8988T (cell line): ENCODE measurements around the gene ZFAND3.
"Not testable (repeated sequence)": the region's sequence is repeated elsewhere in the genome, so short reads cannot be mapped to it uniquely, and the experiment has no call there.

Experiments
- DNase-seq: peaks from one replicate; pipeline ENCODE4 v3.0.0; 2011

The ZFAND3 gene

DNA sequence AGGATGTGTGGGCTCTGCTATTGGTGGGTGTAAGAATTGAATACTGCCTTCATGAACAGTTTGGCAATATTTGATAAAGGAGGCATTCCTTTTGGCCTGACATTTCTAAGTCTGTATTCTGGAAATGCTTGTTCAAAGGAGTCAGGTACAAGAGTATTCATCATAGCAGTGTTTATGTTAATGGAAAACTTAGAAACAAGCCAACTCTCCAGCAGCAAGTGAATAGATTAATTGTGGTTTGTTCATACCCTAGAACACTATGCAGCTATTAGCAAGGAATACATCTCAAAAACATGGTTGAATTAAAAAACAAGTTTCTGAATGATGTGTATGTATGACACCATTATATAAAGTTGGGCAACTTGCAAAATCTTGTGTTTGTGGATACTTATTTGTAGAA, 195.8 kb downstream of the ZFAND3 start:
- DNase-seq, result no peak

DNA sequence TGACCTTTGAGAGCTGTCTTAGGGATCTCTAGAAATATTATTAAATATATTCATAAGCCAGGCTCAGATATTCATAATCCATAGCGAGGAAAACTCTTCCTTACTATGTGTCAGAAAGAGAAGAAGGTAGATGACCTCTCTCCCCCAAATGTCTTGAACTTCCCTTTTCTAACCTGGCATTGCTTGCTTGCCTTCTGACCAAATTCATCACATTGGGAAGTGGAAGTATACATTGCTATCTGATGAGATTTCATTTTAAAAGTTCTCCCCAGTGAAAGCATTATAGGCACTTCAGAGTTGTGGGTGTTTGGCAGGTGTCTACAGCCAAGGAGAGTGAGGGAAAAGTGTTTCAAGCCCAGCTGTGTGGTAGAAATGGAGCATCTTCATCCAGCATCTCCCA, 197.3 kb downstream of the ZFAND3 start:
- DNase-seq, result no peak

GRCh38 chr6:38018755-38019165, 199.2 kb downstream of the ZFAND3 start:
- no peak for DNase-seq

DNA sequence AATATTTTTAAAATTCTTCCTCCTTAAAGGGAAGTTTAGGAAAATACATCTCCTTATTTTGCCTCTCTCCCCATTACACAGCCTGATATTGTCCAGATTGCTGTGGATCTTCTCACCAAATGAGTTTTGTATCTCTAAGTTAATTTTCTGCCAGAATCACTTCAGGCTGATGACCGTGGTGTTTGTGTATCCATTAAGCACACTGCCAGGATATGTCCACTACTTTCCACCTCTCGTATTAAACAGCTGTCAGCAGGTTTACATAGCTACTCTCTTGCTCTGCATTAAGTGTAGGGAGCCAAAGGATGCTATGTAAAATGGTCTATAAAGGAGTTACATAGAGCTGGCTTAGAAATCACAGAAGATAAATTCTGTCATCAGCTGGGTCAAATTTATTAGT, 201.1 kb downstream of the ZFAND3 start:
- DNase-seq, result no peak

- DNase-seq, result no peak
These were observed 201.5 kb downstream of the ZFAND3 start for GRCh38 chr6:38021029-38021428.

DNA sequence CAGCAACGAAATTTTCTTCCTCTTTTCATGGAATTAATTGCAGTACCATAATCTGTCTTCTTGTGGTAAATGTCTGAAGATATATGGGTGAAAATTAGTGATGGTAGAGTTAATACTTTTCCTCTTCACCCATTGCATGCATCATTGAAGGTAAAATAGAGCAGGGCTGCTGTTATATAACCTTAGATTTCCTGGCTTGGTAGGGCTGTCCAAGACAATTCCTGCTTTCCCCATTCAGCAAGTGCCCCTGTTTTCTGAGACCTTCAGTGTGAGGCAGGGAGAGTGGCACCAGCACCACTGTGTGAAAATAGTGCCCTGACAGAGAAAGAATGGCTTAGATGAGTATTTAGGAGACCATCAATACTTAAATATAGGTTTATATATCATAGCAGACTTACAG, 202.0 kb downstream of the ZFAND3 start:
- no peak for DNase-seq

GRCh38 chr6:38022688-38023087, 203.2 kb downstream of the ZFAND3 start:
- no peak for DNase-seq

- DNase-seq, result no peak
These were observed 205.4 kb downstream of the ZFAND3 start for GRCh38 chr6:38024908-38025307.

GRCh38 chr6:38025451-38025850, 205.9 kb downstream of the ZFAND3 start:
- no peak for DNase-seq

- no peak for DNase-seq
These were observed 208.3 kb downstream of the ZFAND3 start for GRCh38 chr6:38027685-38028373.

GRCh38 chr6:38030380-38030779, 210.9 kb downstream of the ZFAND3 start:
- DNase-seq, result no peak

GRCh38 chr6:38032797-38033196, 213.3 kb downstream of the ZFAND3 start:
- DNase-seq, result no peak

DNA sequence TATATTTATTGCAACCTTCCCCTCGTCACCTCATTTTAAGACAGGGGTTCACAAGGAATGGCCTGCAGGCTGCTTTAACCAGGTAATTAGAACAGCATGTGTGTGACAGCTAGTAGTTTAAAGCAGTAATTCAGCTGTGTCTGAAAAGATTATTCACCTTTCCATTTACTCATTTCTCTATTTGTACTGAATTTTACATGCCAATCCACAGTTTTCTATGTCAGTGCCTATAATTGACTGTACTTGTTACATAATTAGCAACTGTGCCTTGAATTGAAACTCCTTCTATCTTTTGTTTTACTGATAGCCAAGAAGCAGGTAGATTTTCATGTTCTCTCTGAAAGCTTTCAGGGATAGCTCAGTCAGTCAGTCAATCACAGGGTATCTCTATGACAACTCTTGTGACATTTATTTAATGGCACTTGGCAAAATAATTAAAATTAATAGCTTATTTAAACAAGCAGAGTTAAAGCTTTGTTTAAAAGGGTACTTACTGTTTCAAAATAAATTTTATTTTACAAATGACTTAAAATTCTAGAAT, 214.0 kb downstream of the ZFAND3 start:
- no peak for DNase-seq

DNA sequence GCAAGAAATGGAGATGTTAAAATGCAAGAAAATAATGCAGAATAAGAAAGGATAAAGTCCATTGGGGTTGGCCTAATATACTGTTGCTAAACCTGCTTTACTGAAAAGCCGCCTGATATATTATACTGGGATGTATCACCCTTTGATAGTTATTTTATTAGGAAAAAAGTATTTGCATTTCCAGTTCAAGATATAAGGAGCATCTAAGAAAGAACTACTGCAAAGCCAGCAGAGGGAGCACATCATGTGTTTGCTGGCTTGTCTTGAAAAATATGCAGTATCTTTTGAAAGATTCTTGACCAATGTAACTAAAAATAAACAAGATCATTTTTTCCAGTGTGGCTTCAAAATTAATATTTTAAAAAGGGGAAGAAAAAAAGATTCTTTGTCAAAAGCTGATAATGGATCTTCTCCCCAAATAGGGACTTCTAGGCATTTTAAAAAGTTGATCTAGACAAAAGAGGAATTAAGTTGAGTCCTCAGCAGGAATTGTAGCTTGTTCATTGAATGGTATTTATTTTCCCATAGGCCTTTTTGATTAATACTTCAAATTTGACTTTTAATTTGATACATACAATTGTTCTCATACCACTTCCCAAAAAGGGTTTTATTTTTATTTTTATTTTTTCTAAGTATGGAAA, 214.9 kb downstream of the ZFAND3 start:
- DNase-seq, result no peak

DNA sequence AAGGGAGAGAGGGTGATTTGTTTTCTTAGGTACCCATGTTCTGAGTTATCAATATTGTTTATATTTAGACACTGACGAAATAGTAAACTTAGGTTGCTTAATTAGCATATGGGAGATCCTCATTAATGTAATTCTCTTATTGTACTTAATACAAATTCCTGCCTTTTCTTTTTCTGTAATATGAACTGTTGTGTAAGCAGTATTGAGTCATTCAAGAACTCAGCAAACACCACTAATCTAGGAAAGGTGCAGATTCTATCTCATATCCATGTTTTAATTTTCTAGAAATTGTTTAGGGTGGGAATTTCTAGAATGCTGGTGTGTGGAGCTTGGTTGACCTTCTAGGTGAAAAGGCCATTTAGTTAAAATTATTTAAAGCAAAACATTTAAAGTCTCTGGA, 216.0 kb downstream of the ZFAND3 start:
- no peak for DNase-seq

DNA sequence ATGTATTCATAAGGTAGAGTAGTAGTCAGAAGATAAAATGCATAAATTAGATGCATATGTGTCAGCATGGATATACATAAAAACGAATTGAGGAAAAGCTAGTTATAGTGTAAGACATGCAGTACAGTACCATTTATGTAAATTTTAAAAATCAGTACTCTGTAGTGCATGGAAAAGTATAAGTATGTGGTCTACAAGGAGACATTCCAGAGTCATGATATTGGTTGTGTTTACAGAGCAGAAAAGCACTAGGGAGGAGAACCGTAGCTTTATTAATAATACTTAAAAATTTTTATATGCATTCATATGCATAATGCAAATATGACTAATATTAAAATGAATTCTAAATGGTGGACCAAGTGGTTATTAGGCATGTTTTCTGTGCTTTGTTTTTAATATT, 220.0 kb downstream of the ZFAND3 start:
- no peak for DNase-seq

- DNase-seq, result no peak
These were observed 220.7 kb downstream of the ZFAND3 start for GRCh38 chr6:38040254-38040653.

GRCh38 chr6:38043259-38043753, 223.8 kb downstream of the ZFAND3 start:
- DNase-seq, result no peak

- DNase-seq, result no peak
These were observed 226.3 kb downstream of the ZFAND3 start for GRCh38 chr6:38045701-38046305.

DNA sequence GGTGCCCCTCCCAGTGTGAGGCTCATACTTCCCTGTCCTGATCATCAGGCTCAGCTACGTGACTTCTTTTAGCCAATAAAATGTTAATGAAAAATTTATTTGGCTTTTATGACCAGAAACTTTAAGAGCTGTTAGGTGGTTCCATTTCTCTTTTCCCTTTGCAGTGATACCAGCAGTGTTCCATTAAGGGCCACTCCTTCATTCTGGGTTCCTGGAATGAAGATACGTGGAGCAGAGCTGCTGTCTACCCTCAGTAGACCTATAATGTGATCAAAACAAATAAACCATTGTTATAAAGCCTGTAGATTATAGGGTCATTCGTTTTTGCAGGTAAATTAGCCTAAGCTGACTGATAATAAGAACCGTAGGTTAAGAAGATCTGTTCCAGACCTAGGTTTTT, 228.0 kb downstream of the ZFAND3 start:
- no peak for DNase-seq

- not testable (repeated sequence) for DNase-seq
These were observed 230.4 kb downstream of the ZFAND3 start for GRCh38 chr6:38049861-38050397.

- DNase-seq, result no peak
These were observed 232.4 kb downstream of the ZFAND3 start for GRCh38 chr6:38051819-38052434.

GRCh38 chr6:38054527-38055202, 235.1 kb downstream of the ZFAND3 start:
- DNase-seq, result no peak
